Fibroblast of skin of right quadriceps (primary cell): Measurements from ENCODE around the gene TENM4.
"Not testable (repeated sequence)": the region's sequence is repeated elsewhere in the genome, so short reads cannot be mapped to it uniquely, and the experiment has no call there.

Experiments used
- DNase-seq: peaks from one replicate; pipeline ENCODE4 v3.0.0-alpha.2; 2013

TENM4 gene

GRCh38 chr11:78922859-78923625 is 517.8 kb downstream of the TENM4 start:
- DNase-seq, result no peak

- DNase-seq, result no peak
These were observed 519.3 kb downstream of the TENM4 start for GRCh38 chr11:78921509-78921908.

- no peak for DNase-seq
These were observed 520.5 kb downstream of the TENM4 start for GRCh38 chr11:78920329-78920728.

GRCh38 chr11:78916759-78917158 is 524.1 kb downstream of the TENM4 start:
- no peak for DNase-seq

- DNase-seq, result no peak
These were observed 526.3 kb downstream of the TENM4 start for GRCh38 chr11:78914503-78914902.

- no peak for DNase-seq
These were observed 528.1 kb downstream of the TENM4 start for GRCh38 chr11:78912778-78913177.

- no peak for DNase-seq
These were observed 530.5 kb downstream of the TENM4 start for GRCh38 chr11:78910322-78910721.

GRCh38 chr11:78909386-78909785 is 531.4 kb downstream of the TENM4 start:
- DNase-seq, result no peak

GRCh38 chr11:78907636-78908035 is 533.2 kb downstream of the TENM4 start:
- DNase-seq, result no peak

GRCh38 chr11:78906566-78906965 is 534.3 kb downstream of the TENM4 start:
- no peak for DNase-seq

- no peak for DNase-seq
These were observed 535.1 kb downstream of the TENM4 start for GRCh38 chr11:78905756-78906155.

- no peak for DNase-seq
These were observed 537.9 kb downstream of the TENM4 start for GRCh38 chr11:78902771-78903507.

- no peak for DNase-seq
These were observed 539.0 kb downstream of the TENM4 start for GRCh38 chr11:78901831-78902230.

GRCh38 chr11:78898266-78898775 is 542.5 kb downstream of the TENM4 start:
- no peak for DNase-seq

GRCh38 chr11:78893996-78894395 is 546.8 kb downstream of the TENM4 start:
- DNase-seq, result no peak

GRCh38 chr11:78889698-78890097 is 551.1 kb downstream of the TENM4 start:
- DNase-seq, result no peak

GRCh38 chr11:78886616-78887015 is 554.2 kb downstream of the TENM4 start:
- no peak for DNase-seq

GRCh38 chr11:78884761-78885160 is 556.1 kb downstream of the TENM4 start:
- DNase-seq, result no peak

GRCh38 chr11:78883506-78883905 is 557.3 kb downstream of the TENM4 start:
- no peak for DNase-seq

GRCh38 chr11:78879094-78879980 is 561.5 kb downstream of the TENM4 start:
- not testable (repeated sequence) for DNase-seq

- DNase-seq, result no peak
These were observed 562.2 kb downstream of the TENM4 start for GRCh38 chr11:78878631-78879030.

GRCh38 chr11:78876676-78877075 is 564.2 kb downstream of the TENM4 start:
- DNase-seq, result no peak

- DNase-seq, result no peak
These were observed 570.2 kb downstream of the TENM4 start for GRCh38 chr11:78870655-78871054.
